Upper lobe of right lung (tissue), 1 donor: Measurements from ENCODE around the gene USP20. TPM values are rescaled to one million over a fixed set of nuclear protein-coding genes. Genes with fewer than 3 reads are reported as not detected.

Source experiments
- ATAC-seq: fragments of 200-7000 bp; cut with Tn5 transposase; one replicate; pipeline ENCODE4 v1.9.1; 2020; ENCODE audit warnings: mild to moderate bottlenecking, moderate library complexity
- DNase-seq: peaks from one replicate; pipeline ENCODE4 v3.0.0-alpha.2; 2020
- H3K27ac ChIP-seq: fragments of 200-600 bp; one replicate; pipeline ENCODE4 v1.8.0; 2022
- H3K27me3 ChIP-seq: fragments of 200-600 bp; one replicate; pipeline ENCODE4 v1.8.0; 2022; ENCODE audit warnings: mild to moderate bottlenecking
- H3K36me3 ChIP-seq: fragments of 200-600 bp; one replicate; pipeline ENCODE4 v1.8.0; 2022
- H3K4me1 ChIP-seq: fragments of 200-600 bp; one replicate; pipeline ENCODE4 v1.8.0; 2022
- H3K4me3 ChIP-seq: fragments of 200-600 bp; one replicate; pipeline ENCODE4 v1.8.0; 2022; ENCODE audit warnings: mild to moderate bottlenecking
- H3K9me3 ChIP-seq: fragments of 200-600 bp; one replicate; pipeline ENCODE4 v1.8.0; 2022
- intact Hi-C: fragments of 100-400 bp; cut with DNase I; formaldehyde crosslinking; loops from one replicate; pipeline ENCODE4 v1.11.0; 2022
- total RNA-seq: library from RNA; stranded (reverse); fragmentation: NEBNext Ultra II Directional; extraction: Animal tissue kit (Norgen Biotek cat#: 25700); gene quantifications from one replicate; pipeline ENCODE4 v1.2.1, GENCODE V29; 2021
- TF ChIP-seq, protein P1 (sequence below): fragments of 200-600 bp; IDR thresholded peaks from one replicate; pipeline ENCODE4 v1.8.0; 2022; ENCODE audit warnings: antibody characterized with exemption
- donor health status: DM: no; HTN: yes; CAD: no; lungs with severe emphysema.

The USP20 gene
- total RNA-seq, 1 donor from 2014 or later, result 21.4 TPM

DNA sequence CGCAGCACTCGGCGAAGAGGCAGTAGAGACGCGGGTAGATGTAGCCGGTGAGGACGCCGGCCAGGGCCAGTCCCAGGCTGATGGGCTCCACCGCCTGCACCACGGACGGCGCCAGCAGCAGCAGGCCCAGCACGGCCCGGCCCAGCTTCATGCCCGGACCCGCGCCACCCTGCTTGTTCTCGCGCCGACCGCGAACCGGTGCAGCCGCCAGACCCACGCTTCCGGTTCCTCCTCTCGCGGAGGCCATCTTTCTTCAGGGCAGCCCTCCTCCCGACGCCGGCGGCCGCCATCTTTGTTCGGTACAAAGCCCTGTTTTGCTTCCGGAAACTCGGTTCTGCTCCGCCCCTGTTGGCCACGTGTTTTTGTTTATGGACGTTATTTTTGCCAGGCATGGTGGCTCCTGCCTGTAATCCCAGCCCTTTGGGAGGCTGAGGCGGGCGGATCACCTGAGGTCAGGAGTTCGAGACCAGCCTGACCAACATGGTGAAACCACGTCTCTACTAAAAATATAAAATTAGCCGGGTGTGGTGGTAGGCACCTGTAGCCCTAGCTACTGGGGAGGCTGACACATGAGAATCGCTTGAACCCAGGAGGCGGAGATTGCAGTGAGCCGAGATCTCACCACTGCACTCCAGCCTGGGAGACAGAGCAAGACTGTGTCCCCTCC is 11.2 kb upstream of the USP20 start, which contains the start of gene TOR1A:
TOR1A (minus strand) TSS at position 202 of the 667 bp plus-strand sequence; CDS start at position 151, 51 bp downstream.
- Histone ChIP-seq H3K4me1 (peaks cover 5% of the 10 kb centered on the region), H3K9me3 (no peaks in the 10 kb centered on the region), H3K27me3 (no peaks in the 10 kb centered on the region), H3K36me3 (peaks cover 56% of the 10 kb centered on the region), H3K4me3 (peak within 1 kb of the TSS; percentile 70), H3K27ac (peak within 1 kb of the TSS; percentile 76)
- peak; percentile 97 for ATAC-seq
- intact Hi-C loops, result no loop called here
- TF ChIP-seq, protein P1, sequence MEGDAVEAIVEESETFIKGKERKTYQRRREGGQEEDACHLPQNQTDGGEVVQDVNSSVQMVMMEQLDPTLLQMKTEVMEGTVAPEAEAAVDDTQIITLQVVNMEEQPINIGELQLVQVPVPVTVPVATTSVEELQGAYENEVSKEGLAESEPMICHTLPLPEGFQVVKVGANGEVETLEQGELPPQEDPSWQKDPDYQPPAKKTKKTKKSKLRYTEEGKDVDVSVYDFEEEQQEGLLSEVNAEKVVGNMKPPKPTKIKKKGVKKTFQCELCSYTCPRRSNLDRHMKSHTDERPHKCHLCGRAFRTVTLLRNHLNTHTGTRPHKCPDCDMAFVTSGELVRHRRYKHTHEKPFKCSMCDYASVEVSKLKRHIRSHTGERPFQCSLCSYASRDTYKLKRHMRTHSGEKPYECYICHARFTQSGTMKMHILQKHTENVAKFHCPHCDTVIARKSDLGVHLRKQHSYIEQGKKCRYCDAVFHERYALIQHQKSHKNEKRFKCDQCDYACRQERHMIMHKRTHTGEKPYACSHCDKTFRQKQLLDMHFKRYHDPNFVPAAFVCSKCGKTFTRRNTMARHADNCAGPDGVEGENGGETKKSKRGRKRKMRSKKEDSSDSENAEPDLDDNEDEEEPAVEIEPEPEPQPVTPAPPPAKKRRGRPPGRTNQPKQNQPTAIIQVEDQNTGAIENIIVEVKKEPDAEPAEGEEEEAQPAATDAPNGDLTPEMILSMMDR, result no peak
- peak; percentile 97 for DNase-seq

DNA sequence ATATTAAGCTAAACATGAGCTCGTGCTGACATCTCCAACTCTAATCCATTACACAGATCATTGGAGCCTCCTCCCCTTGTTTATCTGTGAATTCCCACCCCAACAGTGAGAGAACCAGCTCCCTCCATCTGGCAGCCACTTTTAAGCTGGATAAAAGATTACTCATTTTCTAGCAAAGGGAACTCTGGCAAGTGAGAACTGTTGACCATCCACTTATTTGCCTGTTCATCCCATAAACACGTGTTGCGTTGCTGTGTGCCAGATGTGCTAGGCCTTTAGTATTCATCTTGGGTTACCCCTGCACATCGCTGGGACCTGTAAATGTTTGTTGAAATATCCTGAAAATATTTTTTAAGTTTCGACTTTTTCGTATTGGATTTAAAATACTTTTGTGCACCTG is 8.9 kb upstream of the USP20 start:
- TF ChIP-seq, protein P1, result no peak
- Histone ChIP-seq H3K27ac (no peak overlapping the region), H3K4me3 (no peak overlapping the region), H3K36me3 (peaks cover 56% of the 10 kb centered on the region), H3K4me1 (peaks cover 5% of the 10 kb centered on the region), H3K9me3 (no peaks in the 10 kb centered on the region), H3K27me3 (no peaks in the 10 kb centered on the region)
- DNase-seq (no peak), ATAC-seq (no peak)
- intact Hi-C loops, result no loop called here

DNA sequence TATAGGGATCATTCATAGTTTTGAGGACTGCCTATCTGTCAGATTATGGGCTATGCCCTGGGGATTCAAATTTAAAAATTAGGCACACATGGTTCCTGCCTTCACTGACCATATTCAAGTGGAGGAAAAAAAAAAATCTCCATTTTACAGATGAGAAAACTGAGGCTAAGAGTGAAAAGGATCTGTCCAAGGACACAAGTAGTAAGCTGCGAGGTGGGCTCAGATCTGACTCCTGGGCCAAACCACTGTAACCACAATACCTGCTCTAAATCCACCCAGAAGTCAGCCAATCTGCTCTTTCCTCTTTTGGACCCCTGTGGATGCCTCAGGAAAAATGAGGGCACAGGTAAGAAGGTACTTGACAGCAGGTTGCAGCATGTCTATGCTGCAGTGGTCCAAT is 8.5 kb upstream of the USP20 start:
- H3K4me3 ChIP-seq, result no peak overlapping the region
- H3K4me1 ChIP-seq, result peaks cover 5% of the 10 kb centered on the region
- peaks cover 56% of the 10 kb centered on the region for H3K36me3 ChIP-seq
- DNase-seq (no peak), ATAC-seq (no peak)
- H3K27ac ChIP-seq, result no peak overlapping the region
- TF ChIP-seq, protein P1, result no peak
- H3K27me3 ChIP-seq, result no peaks in the 10 kb centered on the region
- intact Hi-C loops, result no loop called here
- no peaks in the 10 kb centered on the region for H3K9me3 ChIP-seq

DNA sequence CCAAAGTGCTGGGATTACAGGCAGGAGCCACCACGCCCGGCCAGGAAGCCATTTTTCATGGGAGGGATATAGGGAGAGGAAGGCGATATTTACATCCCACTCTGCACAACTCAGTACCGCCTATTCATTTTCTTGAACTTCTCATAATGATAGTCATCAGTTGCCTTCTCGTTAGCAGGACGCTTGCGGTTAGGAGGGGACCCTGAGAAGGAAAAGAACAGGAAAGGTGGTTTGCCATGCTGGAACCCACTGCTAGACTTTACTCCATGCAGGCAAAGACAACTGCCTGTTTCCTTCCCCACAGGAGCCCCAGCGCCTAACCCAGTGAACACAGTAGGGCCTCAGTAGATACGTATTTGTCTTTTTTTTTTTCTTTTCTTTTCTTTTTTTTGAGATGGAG is 7.2 kb upstream of the USP20 start:
- Histone ChIP-seq H3K27ac (no peak overlapping the region), H3K36me3 (peaks cover 61% of the 10 kb centered on the region), H3K27me3 (no peaks in the 10 kb centered on the region), H3K4me1 (peaks cover under 1% of the 10 kb centered on the region), H3K4me3 (no peak overlapping the region), H3K9me3 (no peaks in the 10 kb centered on the region)
- intact Hi-C loops, result no loop called here
- DNase-seq (no peak), ATAC-seq (no peak)
- TF ChIP-seq, protein P1, result no peak

DNA sequence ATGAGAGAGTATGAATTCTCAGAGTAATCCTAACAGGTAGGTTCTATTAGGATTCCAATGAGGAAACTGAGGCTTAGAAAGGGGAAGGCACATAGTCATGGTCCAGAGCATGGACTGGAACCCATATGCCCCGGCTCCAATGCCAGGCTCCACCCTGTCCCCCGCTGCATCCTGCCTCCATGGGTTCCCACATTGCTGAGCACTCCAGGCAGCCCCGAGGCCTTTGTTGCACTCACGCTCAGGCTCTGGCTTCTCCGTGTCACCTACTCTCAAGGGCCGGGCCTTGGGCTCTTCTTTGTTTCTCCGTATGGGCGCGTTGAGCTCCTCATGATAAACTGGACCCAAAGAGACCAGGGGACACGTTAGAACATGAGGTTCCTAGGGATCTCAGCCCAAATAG is 6.3 kb upstream of the USP20 start:
- Histone ChIP-seq H3K4me3 (no peak overlapping the region), H3K9me3 (no peaks in the 10 kb centered on the region), H3K4me1 (peaks cover 4% of the 10 kb centered on the region), H3K27me3 (no peaks in the 10 kb centered on the region), H3K27ac (no peak overlapping the region), H3K36me3 (peaks cover 64% of the 10 kb centered on the region)
- intact Hi-C loops, result no loop called here
- TF ChIP-seq, protein P1, result no peak
- DNase-seq (no peak), ATAC-seq (no peak)
